ENCODE results near the gene IQCH.
"Not testable (repeated sequence)": the region's sequence is repeated elsewhere in the genome, so short reads cannot be mapped to it uniquely, and the experiment has no call there.

IQCH gene

GRCh38 chr15:67244971-67245478 is 9.6 kb upstream of the IQCH start:
- no peak overlapping the region for H3K4me3 ChIP-seq (ENCODE audit: low read length)
- peak; percentile 81 for DNase-seq (ENCODE audit: low read depth)
- TF ChIP-seq CTCF (conservative IDR thresholded peaks at IDR 0.05; ENCODE audit: low read length): no peak

- not testable (repeated sequence) for DNase-seq (ENCODE audit: low read depth); H3K4me3 ChIP-seq (ENCODE audit: low read length)
These were observed 8.0 kb upstream of the IQCH start for GRCh38 chr15:67246606-67247005.

GRCh38 chr15:67248011-67248505 is 6.5 kb upstream of the IQCH start:
- H3K4me3 ChIP-seq (ENCODE audit: low read length): no peak overlapping the region
- no peak for TF ChIP-seq CTCF (conservative IDR thresholded peaks at IDR 0.05; ENCODE audit: low read length)
- DNase-seq (ENCODE audit: low read depth): peak; percentile 42

GRCh38 chr15:67249830-67250229 is 4.8 kb upstream of the IQCH start:
- no peak for TF ChIP-seq CTCF (conservative IDR thresholded peaks at IDR 0.05; ENCODE audit: low read length)
- no peak overlapping the region for H3K4me3 ChIP-seq (ENCODE audit: low read length)
- DNase-seq (ENCODE audit: low read depth): no peak

- no peak for DNase-seq (ENCODE audit: low read depth)
- no peak overlapping the region for H3K4me3 ChIP-seq (ENCODE audit: low read length)
- TF ChIP-seq CTCF (conservative IDR thresholded peaks at IDR 0.05; ENCODE audit: low read length): no peak
These were observed 3.3 kb upstream of the IQCH start for GRCh38 chr15:67251318-67251717.

GRCh38 chr15:67253101-67253500 is 1.5 kb upstream of the IQCH start:
- DNase-seq (ENCODE audit: low read depth): no peak
- no peak for TF ChIP-seq CTCF (conservative IDR thresholded peaks at IDR 0.05; ENCODE audit: low read length)
- H3K4me3 ChIP-seq (ENCODE audit: low read length): peak overlapping the region; percentile 97

GRCh38 chr15:67253549-67254237 is 893 bp upstream of the IQCH start:
- TF ChIP-seq CTCF (conservative IDR thresholded peaks at IDR 0.05; ENCODE audit: low read length): no peak
- DNase-seq (ENCODE audit: low read depth): peak; percentile 28

More at GRCh38 chr15:67253549-67254237, 893 bp upstream of the IQCH start:
- H3K4me3 ChIP-seq (ENCODE audit: low read length): peak overlapping the region; percentile 97

Measured in AG10803 (cell line).